ENCODE data around the gene SOX9. TPM values are rescaled to one million over a fixed set of nuclear protein-coding genes. Genes with fewer than 3 reads are reported as not detected.

Gene SOX9
- 48.0 TPM for polyA plus RNA-seq
- long read RNA-seq, donor 1, partial matches to known transcripts: 0 of 2 reads
- long read RNA-seq, donor 1, other reads (novel, unspliced or antisense): 0 of 2 reads
- long read RNA-seq, donor 2, transcript SOX9-201 (3 exons, 3,935 nt): major isoform, 15 of 15 reads
- long read RNA-seq, donor 2, partial matches to known transcripts: 0 of 15 reads
- long read RNA-seq, donor 2, other reads (novel, unspliced or antisense): 0 of 15 reads
- long read RNA-seq, donor 3: 0 reads
- long read RNA-seq, donor 4: 0 reads
- long read RNA-seq, donor 5, transcript SOX9-201 (3 exons, 3,935 nt): major isoform, 10 of 10 reads
- long read RNA-seq, donor 5, partial matches to known transcripts: 0 of 10 reads
- long read RNA-seq, donor 5, other reads (novel, unspliced or antisense): 0 of 10 reads
- long read RNA-seq, donor 6, transcript SOX9-201 (3 exons, 3,935 nt): major isoform, 15 of 15 reads
- long read RNA-seq, donor 6, partial matches to known transcripts: 0 of 15 reads
- long read RNA-seq, donor 6, other reads (novel, unspliced or antisense): 0 of 15 reads
- long read RNA-seq, donor 7, partial matches to known transcripts: 0 of 4 reads
- long read RNA-seq, donor 7, other reads (novel, unspliced or antisense): 0 of 4 reads
- long read RNA-seq, donor 8, transcript SOX9-201 (3 exons, 3,935 nt): major isoform, 24 of 29 reads
- long read RNA-seq, donor 8, partial matches to known transcripts: 5 of 29 reads
- long read RNA-seq, donor 8, other reads (novel, unspliced or antisense): 0 of 29 reads
- long read RNA-seq, donor 9, partial matches to known transcripts: 26 of 29 reads
- long read RNA-seq, donor 9, other reads (novel, unspliced or antisense): 0 of 29 reads
- long read RNA-seq, donor 10, transcript SOX9-201 (3 exons, 3,935 nt): major isoform, 8 of 8 reads
- long read RNA-seq, donor 10, partial matches to known transcripts: 0 of 8 reads
- long read RNA-seq, donor 10, other reads (novel, unspliced or antisense): 0 of 8 reads
- long read RNA-seq, donor 11, transcript SOX9-201 (3 exons, 3,935 nt): major isoform, 11 of 11 reads
- long read RNA-seq, donor 11, partial matches to known transcripts: 0 of 11 reads
- long read RNA-seq, donor 11, other reads (novel, unspliced or antisense): 0 of 11 reads

- 0% methylated on average over 2 of the region's 27 CpGs for WGBS (ENCODE audit: insufficient coverage, low lambda C conversion rate)
- H3K4me3 ChIP-seq (ENCODE audit: low read length): peak within 1 kb of the TSS; percentile 66
- peak within 1 kb of the TSS; percentile 59 for H3K27ac ChIP-seq (ENCODE audit: low read length)
- H3K36me3 ChIP-seq (ENCODE audit: control insufficient read depth, insufficient read depth, low read length): peaks cover 5% of the 10 kb centered on the region
- no peaks in the 10 kb centered on the region for H3K9me3 ChIP-seq (ENCODE audit: control insufficient read depth, low read depth, low read length)
- peak; percentile 81 to 91 for DNase-seq
- peaks cover 78% of the 10 kb centered on the region for H3K27me3 ChIP-seq (ENCODE audit: control insufficient read depth, insufficient read depth, low read length)
- H3K4me1 ChIP-seq (ENCODE audit: control insufficient read depth, insufficient read depth, low read length): peaks cover 35% of the 10 kb centered on the region
Observed at GRCh38 chr17:72120642-72121163, at the start of gene SOX9. Gene SOX9, plus strand, starts transcription at chr17:72121020. Its CDS starts 372 bp downstream, at chr17:72121392.

- no peaks in the 10 kb centered on the region for H3K9me3 ChIP-seq (ENCODE audit: control insufficient read depth, low read depth, low read length)
- no CpG with 5 or more reads among the region's 4 CpGs for WGBS (ENCODE audit: insufficient coverage, low lambda C conversion rate)
- H3K36me3 ChIP-seq (ENCODE audit: control insufficient read depth, insufficient read depth, low read length): no peaks in the 10 kb centered on the region
- H3K27ac ChIP-seq (ENCODE audit: low read length): no peak overlapping the region
- H3K27me3 ChIP-seq (ENCODE audit: control insufficient read depth, insufficient read depth, low read length): no peaks in the 10 kb centered on the region
- H3K4me1 ChIP-seq (ENCODE audit: control insufficient read depth, insufficient read depth, low read length): no peaks in the 10 kb centered on the region
- no peak for DNase-seq
- no peak overlapping the region for H3K4me3 ChIP-seq (ENCODE audit: low read length)
Observed at GRCh38 chr17:72071330-72071729, 49.5 kb upstream of the SOX9 start.

- no peak overlapping the region for H3K27ac ChIP-seq (ENCODE audit: low read length)
- H3K27me3 ChIP-seq (ENCODE audit: control insufficient read depth, insufficient read depth, low read length): no peaks in the 10 kb centered on the region
- H3K36me3 ChIP-seq (ENCODE audit: control insufficient read depth, insufficient read depth, low read length): no peaks in the 10 kb centered on the region
- WGBS (ENCODE audit: insufficient coverage, low lambda C conversion rate): 83% methylated on average over 1 of the region's 7 CpGs
- no peaks in the 10 kb centered on the region for H3K4me1 ChIP-seq (ENCODE audit: control insufficient read depth, insufficient read depth, low read length)
- H3K9me3 ChIP-seq (ENCODE audit: control insufficient read depth, low read depth, low read length): no peaks in the 10 kb centered on the region
- H3K4me3 ChIP-seq (ENCODE audit: low read length): no peak overlapping the region
- no peak for DNase-seq
Observed at GRCh38 chr17:72075995-72076677, 44.7 kb upstream of the SOX9 start.

- Histone ChIP-seq H3K27me3 (ENCODE audit: control insufficient read depth, insufficient read depth, low read length) (no peaks in the 10 kb centered on the region), H3K9me3 (ENCODE audit: control insufficient read depth, low read depth, low read length) (no peaks in the 10 kb centered on the region), H3K4me3 (ENCODE audit: low read length) (no peak overlapping the region), H3K36me3 (ENCODE audit: control insufficient read depth, insufficient read depth, low read length) (no peaks in the 10 kb centered on the region), H3K4me1 (ENCODE audit: control insufficient read depth, insufficient read depth, low read length) (no peaks in the 10 kb centered on the region), H3K27ac (ENCODE audit: low read length) (no peak overlapping the region)
- WGBS (ENCODE audit: insufficient coverage, low lambda C conversion rate): 40% methylated on average over 1 of the region's 3 CpGs
- DNase-seq: no peak
Observed at GRCh38 chr17:72076678-72077030, 44.2 kb upstream of the SOX9 start.

- H3K9me3 ChIP-seq (ENCODE audit: control insufficient read depth, low read depth, low read length): no peaks in the 10 kb centered on the region
- no peak overlapping the region for H3K27ac ChIP-seq (ENCODE audit: low read length)
- no peak overlapping the region for H3K4me3 ChIP-seq (ENCODE audit: low read length)
- DNase-seq: no peak
- H3K36me3 ChIP-seq (ENCODE audit: control insufficient read depth, insufficient read depth, low read length): no peaks in the 10 kb centered on the region
- WGBS (ENCODE audit: insufficient coverage, low lambda C conversion rate): no CpG with 5 or more reads among the region's 4 CpGs
- H3K4me1 ChIP-seq (ENCODE audit: control insufficient read depth, insufficient read depth, low read length): no peaks in the 10 kb centered on the region
- no peaks in the 10 kb centered on the region for H3K27me3 ChIP-seq (ENCODE audit: control insufficient read depth, insufficient read depth, low read length)
Observed at GRCh38 chr17:72077326-72077960, 43.4 kb upstream of the SOX9 start.

GRCh38 chr17:72079700-72080099 is 41.1 kb upstream of the SOX9 start:
- Histone ChIP-seq H3K36me3 (ENCODE audit: control insufficient read depth, insufficient read depth, low read length) (no peaks in the 10 kb centered on the region), H3K27me3 (ENCODE audit: control insufficient read depth, insufficient read depth, low read length) (no peaks in the 10 kb centered on the region), H3K9me3 (ENCODE audit: control insufficient read depth, low read depth, low read length) (no peaks in the 10 kb centered on the region), H3K27ac (ENCODE audit: low read length) (no peak overlapping the region), H3K4me3 (ENCODE audit: low read length) (no peak overlapping the region), H3K4me1 (ENCODE audit: control insufficient read depth, insufficient read depth, low read length) (no peaks in the 10 kb centered on the region)
- 100% methylated on average over 1 of the region's 3 CpGs for WGBS (ENCODE audit: insufficient coverage, low lambda C conversion rate)
- no peak for DNase-seq

GRCh38 chr17:72087876-72088275 is 32.9 kb upstream of the SOX9 start:
- no peaks in the 10 kb centered on the region for H3K9me3 ChIP-seq (ENCODE audit: control insufficient read depth, low read depth, low read length)
- peaks cover 4% of the 10 kb centered on the region for H3K27me3 ChIP-seq (ENCODE audit: control insufficient read depth, insufficient read depth, low read length)
- H3K36me3 ChIP-seq (ENCODE audit: control insufficient read depth, insufficient read depth, low read length): no peaks in the 10 kb centered on the region
- no peak overlapping the region for H3K4me3 ChIP-seq (ENCODE audit: low read length)
- no peaks in the 10 kb centered on the region for H3K4me1 ChIP-seq (ENCODE audit: control insufficient read depth, insufficient read depth, low read length)
- no peak overlapping the region for H3K27ac ChIP-seq (ENCODE audit: low read length)
- no CpG with 5 or more reads among the region's 1 CpG for WGBS (ENCODE audit: insufficient coverage, low lambda C conversion rate)
- no peak for DNase-seq

- no peaks in the 10 kb centered on the region for H3K36me3 ChIP-seq (ENCODE audit: control insufficient read depth, insufficient read depth, low read length)
- no peak for DNase-seq
- no peaks in the 10 kb centered on the region for H3K4me1 ChIP-seq (ENCODE audit: control insufficient read depth, insufficient read depth, low read length)
- H3K27ac ChIP-seq (ENCODE audit: low read length): no peak overlapping the region
- H3K27me3 ChIP-seq (ENCODE audit: control insufficient read depth, insufficient read depth, low read length): peaks cover 4% of the 10 kb centered on the region
- no peak overlapping the region for H3K4me3 ChIP-seq (ENCODE audit: low read length)
- WGBS (ENCODE audit: insufficient coverage, low lambda C conversion rate): 100% methylated on average over 1 of the region's 7 CpGs
- H3K9me3 ChIP-seq (ENCODE audit: control insufficient read depth, low read depth, low read length): no peaks in the 10 kb centered on the region
Observed at GRCh38 chr17:72089453-72089987, 31.3 kb upstream of the SOX9 start.

GRCh38 chr17:72090108-72090507 is 30.7 kb upstream of the SOX9 start:
- peaks cover 4% of the 10 kb centered on the region for H3K27me3 ChIP-seq (ENCODE audit: control insufficient read depth, insufficient read depth, low read length)
- no peak for DNase-seq
- no CpG with 5 or more reads among the region's 1 CpG for WGBS (ENCODE audit: insufficient coverage, low lambda C conversion rate)
- H3K36me3 ChIP-seq (ENCODE audit: control insufficient read depth, insufficient read depth, low read length): no peaks in the 10 kb centered on the region
- H3K27ac ChIP-seq (ENCODE audit: low read length): no peak overlapping the region
- H3K9me3 ChIP-seq (ENCODE audit: control insufficient read depth, low read depth, low read length): no peaks in the 10 kb centered on the region
- no peaks in the 10 kb centered on the region for H3K4me1 ChIP-seq (ENCODE audit: control insufficient read depth, insufficient read depth, low read length)
- H3K4me3 ChIP-seq (ENCODE audit: low read length): no peak overlapping the region

Measured in large intestine (tissue), 12 donors.